Activated CD8-positive, alpha-beta T cell treated with anti-CD3 and anti-CD28 coated beads, Interleukin-2, amount 10 ng/mL, durations not matched to agents 7 days and 5 days (primary cell): ENCODE data around the gene RLBP1. TPM values are rescaled to one million over a fixed set of nuclear protein-coding genes. Genes with fewer than 3 reads are reported as not detected.
A peak's percentile ranks its signal among the peaks of the same experiment; 100 is the strongest.
"Not testable (repeated sequence)": the region's sequence is repeated elsewhere in the genome, so short reads cannot be mapped to it uniquely, and the experiment has no call there.

Experiments used
- ATAC-seq: fragments of 150-1000 bp; cut with Tn5 transposase; one replicate; pipeline ENCODE4 v1.10.0; 2021; ENCODE audit warnings: moderate library complexity
- CTCF ChIA-PET: fragments of 350-600 bp; sonication (Branson Sonifier 250); formaldehyde crosslinking; loops from one replicate; lab custom pipeline; 2021; ENCODE audit warnings: antibody characterized with exemption; lab: Charles Lee
- POLR2A ChIA-PET: fragments of 350-600 bp; sonication (Branson Sonifier 250); formaldehyde crosslinking; loops from one replicate; lab custom pipeline; 2021; ENCODE audit warnings: antibody characterized with exemption; lab: Charles Lee
- DNase-seq: peaks from one replicate; pipeline ENCODE4 v3.0.0-alpha.2; 2020
- H3K27ac Mint-ChIP-seq: one replicate; pipeline ENCODE4 v1.8.0; 2021; ENCODE audit warnings: mild to moderate bottlenecking, mixed read lengths
- H3K27me3 Mint-ChIP-seq: one replicate; pipeline ENCODE4 v1.8.0; 2021; ENCODE audit warnings: low read depth, mixed read lengths
- H3K36me3 Mint-ChIP-seq: one replicate; pipeline ENCODE4 v1.8.0; 2021; ENCODE audit warnings: low read depth, mixed read lengths
- H3K4me1 Mint-ChIP-seq: one replicate; pipeline ENCODE4 v1.8.0; 2021; ENCODE audit warnings: low read depth, mixed read lengths
- H3K4me3 Mint-ChIP-seq: one replicate; pipeline ENCODE4 v1.8.0; 2021; ENCODE audit warnings: mild to moderate bottlenecking, mixed read lengths
- H3K9me3 Mint-ChIP-seq: one replicate; pipeline ENCODE4 v1.8.0; 2022; ENCODE audit warnings: mixed read lengths; ENCODE audit not compliant: insufficient read depth
- total RNA-seq, 2 experiments: library from RNA; stranded (reverse); gene quantifications; one replicate each; pipeline ENCODE4 v1.2.3, GENCODE V29; 2021

RLBP1 gene
- total RNA-seq: not detected

DNA sequence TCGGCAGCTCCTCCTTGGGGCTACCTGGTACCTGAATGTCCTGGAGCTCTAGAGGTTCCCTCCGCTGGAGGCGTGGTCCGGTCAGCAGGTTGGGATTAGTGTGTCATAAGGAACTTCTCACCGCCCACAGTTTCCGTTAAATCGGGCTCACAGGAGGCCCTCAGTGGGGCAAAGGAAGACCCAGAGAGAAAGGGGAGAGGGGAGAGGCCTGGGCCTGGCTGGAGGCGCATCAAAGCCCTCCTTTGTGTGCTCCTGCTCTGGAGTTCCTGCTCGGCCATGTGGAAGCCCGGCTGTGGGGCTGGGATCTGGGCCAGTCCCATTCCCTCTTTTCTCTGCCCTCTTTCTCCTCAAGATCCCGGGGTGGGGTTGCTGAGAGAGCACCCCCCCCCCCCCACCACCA lies at the start of gene RLBP1:
RLBP1 (minus strand) TSS at position 37 of the 400 bp plus-strand sequence. CDS start 2,604 bp downstream, outside the sequence.
- CTCF ChIA-PET: interaction anchor here (5.3 to 5.6 kb wide), 2 partner anchors 15 kb away, joined by 39 to 43 read pairs; no protein-coding TSS in a partner anchor
- H3K27me3 Mint-ChIP-seq: peaks cover 6% of the 10 kb centered on the region
- H3K27ac Mint-ChIP-seq: no peak within 1 kb of the TSS
- no peaks in the 10 kb centered on the region for H3K9me3 Mint-ChIP-seq
- no peak for ATAC-seq
- no peaks in the 10 kb centered on the region for H3K36me3 Mint-ChIP-seq
- H3K4me3 Mint-ChIP-seq: no peak within 1 kb of the TSS
- no peaks in the 10 kb centered on the region for H3K4me1 Mint-ChIP-seq
- POLR2A ChIA-PET: no interaction called here
- DNase-seq: no peak

- H3K9me3 Mint-ChIP-seq, ATAC-seq, POLR2A ChIA-PET, DNase-seq, H3K4me3 Mint-ChIP-seq, H3K27ac Mint-ChIP-seq, H3K27me3 Mint-ChIP-seq: not testable (repeated sequence)
- peaks cover 75% of the 10 kb centered on the region for H3K36me3 Mint-ChIP-seq
- H3K4me1 Mint-ChIP-seq: peaks cover 35% of the 10 kb centered on the region
- CTCF ChIA-PET: interaction anchor here (2.2 kb wide), 1 partner anchor 43 kb away, joined by 7 read pairs; no protein-coding TSS in a partner anchor
Observed at GRCh38 chr15:89250142-89250541, 28.8 kb upstream of the RLBP1 start.

GRCh38 chr15:89248584-89248983 lies 27.2 kb upstream of the RLBP1 start:
- Mint-ChIP-seq H3K4me3 (no peak overlapping the region), H3K4me1 (peaks cover 42% of the 10 kb centered on the region), H3K27ac (no peak overlapping the region), H3K36me3 (peaks cover 76% of the 10 kb centered on the region), H3K27me3 (no peaks in the 10 kb centered on the region), H3K9me3 (peaks cover 3% of the 10 kb centered on the region)
- no peak for DNase-seq
- no peak for ATAC-seq
- POLR2A ChIA-PET: interaction anchor here (0.8 kb wide), 1 partner anchor 8 kb away, joined by 3 read pairs; no protein-coding TSS in a partner anchor
- CTCF ChIA-PET: interaction anchor here (2.2 kb wide), 1 partner anchor 42 kb away, joined by 7 read pairs; no protein-coding TSS in a partner anchor

DNA sequence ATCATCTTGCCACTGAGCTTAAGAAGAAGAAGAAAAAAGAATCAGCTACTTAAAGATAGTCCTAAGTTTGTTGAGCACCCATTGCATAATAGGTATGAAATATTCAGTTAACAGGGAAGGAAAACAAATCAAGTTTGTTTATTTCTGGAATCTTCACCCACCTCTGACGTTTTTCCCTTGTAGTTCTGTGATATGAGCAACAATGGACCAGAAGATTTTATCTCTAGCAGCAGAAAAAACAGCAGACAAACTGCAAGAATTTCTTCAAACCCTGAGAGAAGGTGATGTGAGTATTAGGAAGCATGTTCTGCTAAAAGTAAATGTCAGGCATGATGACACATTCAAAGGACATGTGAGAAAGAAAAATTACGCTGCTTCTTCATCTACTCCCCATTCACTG lies 26.1 kb upstream of the RLBP1 start:
- ChIA-PET POLR2A (no interaction called here), CTCF (interaction anchor here (1.4 to 4.7 kb wide), 2 partner anchors 9 to 41 kb away, joined by 4 to 82 read pairs; no protein-coding TSS in a partner anchor)
- Mint-ChIP-seq H3K36me3 (peaks cover 69% of the 10 kb centered on the region), H3K9me3 (peaks cover 3% of the 10 kb centered on the region), H3K4me1 (peaks cover 52% of the 10 kb centered on the region), H3K27me3 (peaks cover 4% of the 10 kb centered on the region), H3K4me3 (no peak overlapping the region), H3K27ac (no peak overlapping the region)
- ATAC-seq: no peak
- DNase-seq: no peak

- ChIA-PET CTCF (interaction anchor here (1.0 to 4.7 kb wide), 15 partner anchors 8 to 340 kb away, joined by 3 to 82 read pairs (median 4); no protein-coding TSS in a partner anchor), POLR2A (interaction anchor here (0.6 to 3.2 kb wide), 11 partner anchors 12 to 157 kb away, joined by 3 to 19 read pairs (median 4); partner anchors contain the start of gene ABHD2)
- peak overlapping the region; percentile 96 for H3K27ac Mint-ChIP-seq
- peaks cover 3% of the 10 kb centered on the region for H3K9me3 Mint-ChIP-seq
- peaks cover 48% of the 10 kb centered on the region for H3K4me1 Mint-ChIP-seq
- ATAC-seq (peak; percentile 13), DNase-seq (no peak)
- H3K27me3 Mint-ChIP-seq: peaks cover 10% of the 10 kb centered on the region
- H3K4me3 Mint-ChIP-seq: peak overlapping the region; percentile 99
- H3K36me3 Mint-ChIP-seq: peaks cover 48% of the 10 kb centered on the region
Observed at GRCh38 chr15:89244574-89244903, 23.2 kb upstream of the RLBP1 start.

GRCh38 chr15:89243691-89244573 lies 22.6 kb upstream of the RLBP1 start, which contains the start of gene FANCI:
FANCI (plus strand) TSS chr15:89243979; CDS start chr15:89247648, 3,669 bp downstream.
- ATAC-seq (peak; percentile 92), DNase-seq (peak; percentile 97)
- CTCF ChIA-PET: interaction anchor here (0.6 to 4.7 kb wide), 17 partner anchors 9 to 605 kb away, joined by 3 to 82 read pairs (median 4); partner anchors contain the start of gene ISG20
- Mint-ChIP-seq H3K4me3 (peak within 1 kb of the TSS; percentile 99), H3K9me3 (peaks cover 2% of the 10 kb centered on the region), H3K27ac (peak within 1 kb of the TSS; percentile 96), H3K4me1 (peaks cover 45% of the 10 kb centered on the region), H3K27me3 (peaks cover 12% of the 10 kb centered on the region), H3K36me3 (peaks cover 44% of the 10 kb centered on the region)
- POLR2A ChIA-PET: interaction anchor here (0.6 to 3.2 kb wide), 11 partner anchors 13 to 1205 kb away, joined by 3 to 19 read pairs (median 4); partner anchors contain the start of gene ABHD2

DNA sequence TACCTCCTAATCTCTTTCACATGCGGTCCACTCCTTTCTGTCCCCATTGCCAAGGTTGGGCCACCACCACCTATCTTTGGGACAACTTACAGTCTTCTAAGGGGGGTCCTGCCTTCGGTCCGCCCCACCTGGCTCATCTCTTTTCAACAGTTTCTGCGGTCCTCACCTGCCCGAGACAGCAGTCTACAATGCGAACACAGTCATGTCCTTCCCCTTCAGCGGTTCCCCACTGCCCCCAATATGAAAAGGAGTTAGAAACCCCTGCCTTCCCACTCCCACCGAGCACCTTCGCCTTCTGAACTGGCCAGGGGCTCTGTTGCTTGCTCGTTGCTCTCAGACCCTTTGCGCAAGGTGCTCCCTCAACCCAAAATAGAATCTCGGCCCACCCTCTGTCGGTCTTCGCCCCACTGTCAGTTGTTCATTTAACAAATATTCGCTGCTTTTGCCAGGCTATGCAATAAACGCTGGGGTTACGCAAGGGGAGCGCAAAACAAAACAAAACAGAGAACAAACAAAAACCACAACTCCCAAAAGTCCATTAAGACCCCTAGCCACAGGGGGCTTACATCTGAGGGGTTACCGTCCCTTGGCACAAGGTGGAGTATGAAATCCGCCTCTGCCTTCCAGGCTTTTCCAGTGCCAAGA lies 21.8 kb upstream of the RLBP1 start:
- CTCF ChIA-PET: interaction anchor here (1.0 to 4.7 kb wide), 8 partner anchors 10 to 605 kb away, joined by 3 to 82 read pairs (median 6); partner anchors contain the start of gene ISG20
- peaks cover 36% of the 10 kb centered on the region for H3K36me3 Mint-ChIP-seq
- H3K4me3 Mint-ChIP-seq: peak overlapping the region; percentile 99
- H3K27me3 Mint-ChIP-seq: peaks cover 18% of the 10 kb centered on the region
- no peaks in the 10 kb centered on the region for H3K9me3 Mint-ChIP-seq
- DNase-seq (no peak), ATAC-seq (no peak)
- peak overlapping the region; percentile 96 for H3K27ac Mint-ChIP-seq
- POLR2A ChIA-PET: interaction anchor here (0.6 to 3.2 kb wide), 6 partner anchors 13 to 1206 kb away, joined by 3 to 19 read pairs (median 6); no protein-coding TSS in a partner anchor
- peaks cover 39% of the 10 kb centered on the region for H3K4me1 Mint-ChIP-seq

DNA sequence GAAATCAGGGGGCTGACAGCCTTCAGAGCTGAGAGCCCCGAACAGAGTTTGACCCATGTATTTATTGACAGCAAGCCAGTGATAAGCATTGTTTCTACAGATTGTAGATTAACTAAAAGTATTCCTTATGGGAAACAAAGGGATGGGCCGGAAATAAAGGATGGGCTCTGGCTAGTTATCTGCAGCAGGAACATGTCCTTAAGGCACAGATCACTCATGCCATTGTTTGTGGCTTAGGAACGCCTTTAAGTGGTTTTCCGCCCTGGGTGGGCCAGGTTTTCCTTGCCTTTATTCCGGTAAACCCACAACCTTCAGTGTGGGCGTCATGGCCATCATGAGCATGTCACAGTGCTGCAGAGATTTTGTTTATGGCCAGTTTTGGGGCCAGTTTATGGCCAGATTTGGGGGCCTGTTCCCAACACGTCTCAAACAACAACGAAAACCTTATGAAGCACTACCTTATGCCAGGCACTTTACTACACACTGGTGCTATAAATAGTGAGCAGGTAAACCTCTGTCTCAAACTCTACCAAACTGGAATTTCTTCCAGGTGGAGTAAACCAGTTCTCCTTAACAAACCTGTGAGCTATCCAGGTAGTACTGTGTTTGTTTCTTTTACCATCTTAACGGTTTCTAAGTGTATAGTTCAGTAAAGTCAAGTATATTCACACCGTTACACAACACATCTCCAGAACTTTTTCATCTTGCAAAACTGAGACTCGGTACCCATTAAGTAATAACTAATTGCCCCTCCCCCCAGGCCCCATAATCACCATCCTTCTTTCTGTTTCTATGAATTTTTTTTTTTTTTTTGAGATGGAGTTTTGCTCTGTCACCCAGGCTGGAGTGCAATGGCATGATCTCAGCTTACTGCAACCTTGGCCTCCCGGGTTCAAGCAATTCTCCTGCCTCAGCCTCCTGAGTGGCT lies 18.8 kb upstream of the RLBP1 start:
- POLR2A ChIA-PET, H3K4me3 Mint-ChIP-seq, H3K27ac Mint-ChIP-seq, ATAC-seq, DNase-seq, H3K9me3 Mint-ChIP-seq: not testable (repeated sequence)
- Mint-ChIP-seq H3K27me3 (peaks cover 31% of the 10 kb centered on the region), H3K36me3 (peaks cover 10% of the 10 kb centered on the region), H3K4me1 (peaks cover 17% of the 10 kb centered on the region)
- CTCF ChIA-PET: interaction anchor here (0.6 to 3.4 kb wide), 2 partner anchors 13 to 34 kb away, joined by 4 to 39 read pairs; no protein-coding TSS in a partner anchor

- Mint-ChIP-seq H3K27ac (no peak overlapping the region), H3K4me3 (no peak overlapping the region), H3K27me3 (peaks cover 35% of the 10 kb centered on the region), H3K9me3 (no peaks in the 10 kb centered on the region), H3K4me1 (peaks cover 8% of the 10 kb centered on the region), H3K36me3 (no peaks in the 10 kb centered on the region)
- CTCF ChIA-PET: interaction anchor here (0.9 kb wide), 1 partner anchor 25 kb away, joined by 3 read pairs; no protein-coding TSS in a partner anchor
- POLR2A ChIA-PET: no interaction called here
- ATAC-seq: no peak
- no peak for DNase-seq
Observed at GRCh38 chr15:89231832-89232231, 10.5 kb upstream of the RLBP1 start.

GRCh38 chr15:89230277-89230676 lies 8.9 kb upstream of the RLBP1 start:
- ChIA-PET CTCF (interaction anchor here (2.0 to 3.0 kb wide), 2 partner anchors 14 to 24 kb away, joined by 7 to 22 read pairs; partner anchors contain the start of gene FANCI), POLR2A (no interaction called here)
- Mint-ChIP-seq H3K27me3 (peaks cover 28% of the 10 kb centered on the region), H3K4me1 (peaks cover 8% of the 10 kb centered on the region), H3K4me3 (no peak overlapping the region), H3K36me3 (no peaks in the 10 kb centered on the region), H3K27ac (no peak overlapping the region), H3K9me3 (no peaks in the 10 kb centered on the region)
- DNase-seq (no peak), ATAC-seq (no peak)
